Astrocyte (in vitro differentiated cells and primary cell): ENCODE measurements around the gene BBS9.

Source experiments
- EZH2 ChIP-seq: IDR thresholded peaks from 2 replicates; pipeline ENCODE4 v1.6.1; 2012; ENCODE audit warnings: mild to moderate bottlenecking, low read length, inconsistent platforms; ENCODE audit not compliant: insufficient read depth
- TF ChIP-seq, protein P1 (sequence below): IDR thresholded peaks from 2 replicates; pipeline ENCODE4 v1.5.1; 2011; ENCODE audit warnings: low read depth, mild to moderate bottlenecking, inconsistent platforms, low read length, moderate library complexity; ENCODE audit not compliant: insufficient read depth

DNA sequence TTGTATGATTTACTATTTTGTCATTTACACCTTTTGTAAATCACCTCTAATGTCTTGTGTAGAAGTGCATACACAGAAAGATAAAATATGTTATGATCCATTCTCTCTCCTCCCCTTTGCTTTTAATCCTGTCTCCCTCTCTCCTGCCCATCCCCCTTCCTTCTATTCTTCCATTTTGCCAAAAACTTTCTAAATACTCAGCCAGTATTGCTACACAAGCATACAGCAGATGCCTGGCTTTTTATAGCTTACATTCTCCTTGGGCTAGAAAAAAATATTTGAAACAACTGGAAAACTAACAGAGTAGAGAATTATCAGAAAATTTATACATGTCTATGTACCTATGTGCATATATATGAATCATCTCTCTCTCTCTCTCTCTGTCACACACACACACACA is 467.3 kb downstream of the BBS9 start:
- TF ChIP-seq, protein P1, sequence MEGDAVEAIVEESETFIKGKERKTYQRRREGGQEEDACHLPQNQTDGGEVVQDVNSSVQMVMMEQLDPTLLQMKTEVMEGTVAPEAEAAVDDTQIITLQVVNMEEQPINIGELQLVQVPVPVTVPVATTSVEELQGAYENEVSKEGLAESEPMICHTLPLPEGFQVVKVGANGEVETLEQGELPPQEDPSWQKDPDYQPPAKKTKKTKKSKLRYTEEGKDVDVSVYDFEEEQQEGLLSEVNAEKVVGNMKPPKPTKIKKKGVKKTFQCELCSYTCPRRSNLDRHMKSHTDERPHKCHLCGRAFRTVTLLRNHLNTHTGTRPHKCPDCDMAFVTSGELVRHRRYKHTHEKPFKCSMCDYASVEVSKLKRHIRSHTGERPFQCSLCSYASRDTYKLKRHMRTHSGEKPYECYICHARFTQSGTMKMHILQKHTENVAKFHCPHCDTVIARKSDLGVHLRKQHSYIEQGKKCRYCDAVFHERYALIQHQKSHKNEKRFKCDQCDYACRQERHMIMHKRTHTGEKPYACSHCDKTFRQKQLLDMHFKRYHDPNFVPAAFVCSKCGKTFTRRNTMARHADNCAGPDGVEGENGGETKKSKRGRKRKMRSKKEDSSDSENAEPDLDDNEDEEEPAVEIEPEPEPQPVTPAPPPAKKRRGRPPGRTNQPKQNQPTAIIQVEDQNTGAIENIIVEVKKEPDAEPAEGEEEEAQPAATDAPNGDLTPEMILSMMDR, result no peak
- no peak for TF ChIP-seq EZH2
